ENCODE results near the gene C4B. TPM values are rescaled to one million over a fixed set of nuclear protein-coding genes. Genes with fewer than 3 reads are reported as not detected.

Gene C4B
- total RNA-seq, 1 experiment from 2014 or later, result 3.7 TPM

- TF ChIP-seq STAT6 (CRISPR knock-in tag; conservative IDR thresholded peaks at IDR 0.05; ENCODE audit: low read depth) (no peak), CBFB (CRISPR knock-in tag; IDR thresholded peaks at IDR 0.05; ENCODE audit: low read depth) (no peak), ZNF263 (CRISPR knock-in tag; IDR thresholded peaks at IDR 0.05; ENCODE audit: low read depth) (no peak), TEAD4 (CRISPR knock-in tag; IDR thresholded peaks at IDR 0.05) (no peak), ZBTB21 (CRISPR knock-in tag; IDR thresholded peaks at IDR 0.05; ENCODE audit: borderline replicate concordance) (no peak)
- TF ChIP-seq, protein P1, sequence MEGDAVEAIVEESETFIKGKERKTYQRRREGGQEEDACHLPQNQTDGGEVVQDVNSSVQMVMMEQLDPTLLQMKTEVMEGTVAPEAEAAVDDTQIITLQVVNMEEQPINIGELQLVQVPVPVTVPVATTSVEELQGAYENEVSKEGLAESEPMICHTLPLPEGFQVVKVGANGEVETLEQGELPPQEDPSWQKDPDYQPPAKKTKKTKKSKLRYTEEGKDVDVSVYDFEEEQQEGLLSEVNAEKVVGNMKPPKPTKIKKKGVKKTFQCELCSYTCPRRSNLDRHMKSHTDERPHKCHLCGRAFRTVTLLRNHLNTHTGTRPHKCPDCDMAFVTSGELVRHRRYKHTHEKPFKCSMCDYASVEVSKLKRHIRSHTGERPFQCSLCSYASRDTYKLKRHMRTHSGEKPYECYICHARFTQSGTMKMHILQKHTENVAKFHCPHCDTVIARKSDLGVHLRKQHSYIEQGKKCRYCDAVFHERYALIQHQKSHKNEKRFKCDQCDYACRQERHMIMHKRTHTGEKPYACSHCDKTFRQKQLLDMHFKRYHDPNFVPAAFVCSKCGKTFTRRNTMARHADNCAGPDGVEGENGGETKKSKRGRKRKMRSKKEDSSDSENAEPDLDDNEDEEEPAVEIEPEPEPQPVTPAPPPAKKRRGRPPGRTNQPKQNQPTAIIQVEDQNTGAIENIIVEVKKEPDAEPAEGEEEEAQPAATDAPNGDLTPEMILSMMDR (IDR thresholded peaks at IDR 0.05), result no peak
- TF ChIP-seq, protein P2, sequence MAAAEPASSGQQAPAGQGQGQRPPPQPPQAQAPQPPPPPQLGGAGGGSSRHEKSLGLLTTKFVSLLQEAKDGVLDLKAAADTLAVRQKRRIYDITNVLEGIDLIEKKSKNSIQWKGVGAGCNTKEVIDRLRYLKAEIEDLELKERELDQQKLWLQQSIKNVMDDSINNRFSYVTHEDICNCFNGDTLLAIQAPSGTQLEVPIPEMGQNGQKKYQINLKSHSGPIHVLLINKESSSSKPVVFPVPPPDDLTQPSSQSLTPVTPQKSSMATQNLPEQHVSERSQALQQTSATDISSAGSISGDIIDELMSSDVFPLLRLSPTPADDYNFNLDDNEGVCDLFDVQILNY (CRISPR knock-in tag; IDR thresholded peaks at IDR 0.05), result no peak
Measured at GRCh38 chr6:32045811-32046449, 31.3 kb downstream of the C4B start (continued).

DNA sequence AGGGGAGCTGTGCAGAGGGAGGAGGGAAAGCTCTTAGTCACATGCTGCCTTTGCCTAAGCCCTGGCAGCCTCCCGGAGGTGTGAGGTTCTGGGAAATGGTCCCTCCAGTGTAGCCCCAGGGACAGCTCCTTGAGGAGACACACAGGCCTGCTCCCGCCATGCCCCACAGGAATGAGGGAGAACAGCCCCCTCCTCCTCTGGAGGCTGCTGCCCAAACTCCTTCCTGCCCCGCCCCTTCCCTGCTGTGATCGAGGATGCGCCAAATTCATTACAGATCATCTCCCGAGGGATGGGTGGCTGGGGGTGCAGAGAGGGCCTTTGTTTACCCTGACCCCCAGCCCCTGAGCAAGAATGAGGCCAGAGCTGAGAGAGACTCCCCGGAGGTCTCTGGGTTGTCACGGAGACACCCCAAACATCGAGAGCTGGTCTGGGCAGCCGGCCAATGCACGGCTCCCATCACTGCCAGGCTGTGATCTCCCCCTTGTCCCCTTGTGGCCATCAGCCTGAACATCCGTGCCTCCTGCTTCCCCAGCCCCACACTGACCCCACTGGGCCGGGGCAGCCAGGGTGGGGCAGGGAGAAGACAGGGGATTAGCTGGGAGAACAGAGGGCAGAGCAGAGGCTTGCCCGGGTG lies 32.0 kb downstream of the C4B start:
- peak; percentile 23 for ATAC-seq
- no peak for DNase-seq (ENCODE audit: low spot score)
- H3K27ac Mint-ChIP-seq, result no peak overlapping the region
- peaks cover 2% of the 10 kb centered on the region; the same call in 1 of the 2 replicates for H3K4me1 Mint-ChIP-seq
- no peaks in the 10 kb centered on the region for H3K9me3 Mint-ChIP-seq
- CTCF ChIA-PET, result interaction anchor here (0.6 to 3.5 kb wide), 12 partner anchors 8 to 149 kb away, joined by 3 to 23 read pairs (median 4); no protein-coding TSS in a partner anchor
- no peak overlapping the region for H3K4me3 Mint-ChIP-seq
- no peaks in the 10 kb centered on the region; the same call in 1 of the 2 replicates for H3K27me3 Mint-ChIP-seq (ENCODE audit: low read depth)
- POLR2A ChIA-PET, result no interaction called here
- H3K36me3 Mint-ChIP-seq, result no peaks in the 10 kb centered on the region
- no peak for TF ChIP-seq NR2C2 (CRISPR knock-in tag; IDR thresholded peaks at IDR 0.05)
- no peak for TF ChIP-seq ZNF423 (CRISPR knock-in tag; IDR thresholded peaks at IDR 0.05)
- no peak for TF ChIP-seq ETV6 (CRISPR knock-in tag; IDR thresholded peaks at IDR 0.05)
- no peak for TF ChIP-seq MXD4 (CRISPR knock-in tag; IDR thresholded peaks at IDR 0.05; ENCODE audit: borderline replicate concordance)
- TF ChIP-seq, protein P3, sequence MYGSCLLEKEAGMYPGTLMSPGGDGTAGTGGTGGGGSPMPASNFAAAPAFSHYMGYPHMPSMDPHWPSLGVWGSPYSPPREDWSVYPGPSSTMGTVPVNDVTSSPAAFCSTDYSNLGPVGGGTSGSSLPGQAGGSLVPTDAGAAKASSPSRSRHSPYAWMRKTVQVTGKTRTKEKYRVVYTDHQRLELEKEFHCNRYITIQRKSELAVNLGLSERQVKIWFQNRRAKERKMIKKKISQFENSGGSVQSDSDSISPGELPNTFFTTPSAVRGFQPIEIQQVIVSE (CRISPR knock-in tag; IDR thresholded peaks at IDR 0.05; ENCODE audit: borderline replicate concordance), result no peak
- no peak for TF ChIP-seq ZNF232 (CRISPR knock-in tag; IDR thresholded peaks at IDR 0.05)
- TF ChIP-seq ZNF121 (CRISPR knock-in tag; IDR thresholded peaks at IDR 0.05), result no peak
- TF ChIP-seq ATF2 (CRISPR knock-in tag; IDR thresholded peaks at IDR 0.05; ENCODE audit: borderline replicate concordance, low read depth), result no peak
- TF ChIP-seq, protein P4, sequence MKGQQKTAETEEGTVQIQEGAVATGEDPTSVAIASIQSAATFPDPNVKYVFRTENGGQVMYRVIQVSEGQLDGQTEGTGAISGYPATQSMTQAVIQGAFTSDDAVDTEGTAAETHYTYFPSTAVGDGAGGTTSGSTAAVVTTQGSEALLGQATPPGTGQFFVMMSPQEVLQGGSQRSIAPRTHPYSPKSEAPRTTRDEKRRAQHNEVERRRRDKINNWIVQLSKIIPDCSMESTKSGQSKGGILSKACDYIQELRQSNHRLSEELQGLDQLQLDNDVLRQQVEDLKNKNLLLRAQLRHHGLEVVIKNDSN (CRISPR knock-in tag; IDR thresholded peaks at IDR 0.05), result no peak
- TF ChIP-seq TP53 (CRISPR knock-in tag; IDR thresholded peaks at IDR 0.05), result no peak
- TF ChIP-seq, protein P5, sequence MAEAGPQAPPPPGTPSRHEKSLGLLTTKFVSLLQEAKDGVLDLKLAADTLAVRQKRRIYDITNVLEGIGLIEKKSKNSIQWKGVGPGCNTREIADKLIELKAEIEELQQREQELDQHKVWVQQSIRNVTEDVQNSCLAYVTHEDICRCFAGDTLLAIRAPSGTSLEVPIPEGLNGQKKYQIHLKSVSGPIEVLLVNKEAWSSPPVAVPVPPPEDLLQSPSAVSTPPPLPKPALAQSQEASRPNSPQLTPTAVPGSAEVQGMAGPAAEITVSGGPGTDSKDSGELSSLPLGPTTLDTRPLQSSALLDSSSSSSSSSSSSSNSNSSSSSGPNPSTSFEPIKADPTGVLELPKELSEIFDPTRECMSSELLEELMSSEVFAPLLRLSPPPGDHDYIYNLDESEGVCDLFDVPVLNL (CRISPR knock-in tag; IDR thresholded peaks at IDR 0.05; ENCODE audit: borderline replicate concordance, low read depth), result no peak
- TF ChIP-seq, protein P6, sequence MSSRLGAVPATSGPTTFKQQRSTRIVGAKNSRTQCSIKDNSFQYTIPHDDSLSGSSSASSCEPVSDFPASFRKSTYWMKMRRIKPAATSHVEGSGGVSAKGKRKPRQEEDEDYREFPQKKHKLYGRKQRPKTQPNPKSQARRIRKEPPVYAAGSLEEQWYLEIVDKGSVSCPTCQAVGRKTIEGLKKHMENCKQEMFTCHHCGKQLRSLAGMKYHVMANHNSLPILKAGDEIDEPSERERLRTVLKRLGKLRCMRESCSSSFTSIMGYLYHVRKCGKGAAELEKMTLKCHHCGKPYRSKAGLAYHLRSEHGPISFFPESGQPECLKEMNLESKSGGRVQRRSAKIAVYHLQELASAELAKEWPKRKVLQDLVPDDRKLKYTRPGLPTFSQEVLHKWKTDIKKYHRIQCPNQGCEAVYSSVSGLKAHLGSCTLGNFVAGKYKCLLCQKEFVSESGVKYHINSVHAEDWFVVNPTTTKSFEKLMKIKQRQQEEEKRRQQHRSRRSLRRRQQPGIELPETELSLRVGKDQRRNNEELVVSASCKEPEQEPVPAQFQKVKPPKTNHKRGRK (CRISPR knock-in tag; IDR thresholded peaks at IDR 0.05; ENCODE audit: borderline replicate concordance), result no peak
- TF ChIP-seq PRRX2 (CRISPR knock-in tag; IDR thresholded peaks at IDR 0.05), result no peak
- no peak for TF ChIP-seq ZNF317 (CRISPR knock-in tag; IDR thresholded peaks at IDR 0.05; ENCODE audit: borderline replicate concordance, low read depth)
- TF ChIP-seq ZBTB43 (CRISPR knock-in tag; IDR thresholded peaks at IDR 0.05), result no peak

Measured in WTC11 (cell line).